Kidney epithelial cell (primary cell): ENCODE data around the gene FBXO17. TPM values are rescaled to one million over a fixed set of nuclear protein-coding genes. Genes with fewer than 3 reads are reported as not detected.

ENCODE experiments used
- DNase-seq: peaks from one replicate; pipeline ENCODE4 v3.0.0-alpha.2; 2010; ENCODE audit warnings: low read depth
- H3K27me3 ChIP-seq: 2 replicates; pipeline ENCODE4 v1.6.0; 2011; ENCODE audit warnings: low read length; ENCODE audit not compliant: control insufficient read depth, insufficient read depth
- H3K36me3 ChIP-seq: 2 replicates; pipeline ENCODE4 v1.5.1; 2011; ENCODE audit warnings: low read length; ENCODE audit not compliant: control insufficient read depth, insufficient read depth
- H3K4me3 ChIP-seq: 2 replicates; pipeline ENCODE4 v1.5.1; 2011; ENCODE audit warnings: low read depth, mild to moderate bottlenecking, control low read depth, low read length
- CTCF ChIP-seq: IDR thresholded peaks from 2 replicates; pipeline ENCODE4 v1.5.1; 2011; ENCODE audit warnings: mild to moderate bottlenecking, moderate library complexity, low read length, control low read depth, inconsistent platforms; ENCODE audit not compliant: insufficient read depth, poor library complexity, severe bottlenecking
- total RNA-seq: library from RNA; depleted of rRNA; stranded (reverse); fragments of >200 nt; gene quantifications from 2 replicates; pipeline ENCODE4 v1.2.3, GENCODE V29; 2015

Gene FBXO17
- total RNA-seq, 1 donor from 2014 or later: 17.9 TPM

- DNase-seq: no peak
- Histone ChIP-seq H3K27me3 (no peaks in the 10 kb centered on the region), H3K4me3 (no peak overlapping the region), H3K36me3 (no peaks in the 10 kb centered on the region)
- no peak for TF ChIP-seq CTCF
Observed at GRCh38 chr19:38904581-38905539, 70.7 kb downstream of the FBXO17 start.

- Histone ChIP-seq H3K27me3 (no peaks in the 10 kb centered on the region), H3K4me3 (no peak overlapping the region), H3K36me3 (no peaks in the 10 kb centered on the region)
- TF ChIP-seq CTCF: no peak
- DNase-seq: no peak
Observed at GRCh38 chr19:38901683-38902082, 73.9 kb downstream of the FBXO17 start.

GRCh38 chr19:38900743-38901190 lies 74.8 kb downstream of the FBXO17 start:
- peak overlapping the region; percentile 96 for H3K4me3 ChIP-seq
- TF ChIP-seq CTCF: no peak
- no peaks in the 10 kb centered on the region for H3K36me3 ChIP-seq
- no peak for DNase-seq
- no peaks in the 10 kb centered on the region for H3K27me3 ChIP-seq

GRCh38 chr19:38900202-38900629 lies 75.3 kb downstream of the FBXO17 start:
- Histone ChIP-seq H3K27me3 (no peaks in the 10 kb centered on the region), H3K36me3 (no peaks in the 10 kb centered on the region), H3K4me3 (peak overlapping the region; percentile 96)
- DNase-seq: no peak
- no peak for TF ChIP-seq CTCF

GRCh38 chr19:38899447-38900201 lies 75.9 kb downstream of the FBXO17 start, which contains the start of the genes NFKBIB and SIRT2:
TSS of gene NFKBIB (plus strand) at chr19:38899969. CDS start at chr19:38900033, 64 bp downstream.
TSS of gene SIRT2 (minus strand) at chr19:38899618. CDS start at chr19:38899521, 97 bp downstream.
- no peaks in the 10 kb centered on the region for H3K27me3 ChIP-seq
- no peak for TF ChIP-seq CTCF
- DNase-seq: peak; percentile 99
- peak within 1 kb of the TSS; percentile 96 for H3K4me3 ChIP-seq
- H3K36me3 ChIP-seq: no peaks in the 10 kb centered on the region
